OCI-LY7 (cell line): ENCODE measurements around the gene FAM9C. TPM values are rescaled to one million over a fixed set of nuclear protein-coding genes. Genes with fewer than 3 reads are reported as not detected.
A peak's percentile ranks its signal among the peaks of the same experiment; 100 is the strongest.

Source experiments
- BruUV-seq: library from RNA; stranded (reverse); fragments of 400-500 nt; replicated peaks from 2 replicates; lab custom pipeline; 2021; lab: Mats Ljungman, UMichigan
- CTCF ChIA-PET: fragments of 300-600 bp; sonication (Branson Sonifier 250); formaldehyde crosslinking; loops from one replicate; lab custom pipeline; 2022; ENCODE audit warnings: antibody characterized with exemption; ENCODE audit not compliant: unreplicated experiment; lab: Charles Lee
- POLR2A ChIA-PET: fragments of 300-600 bp; sonication (Branson Sonifier 250); formaldehyde crosslinking; loops from one replicate; lab custom pipeline; 2022; ENCODE audit warnings: antibody characterized with exemption; lab: Charles Lee
- DNase-seq: peaks from one replicate; pipeline ENCODE4 v3.0.0-alpha.2; 2015; ENCODE audit warnings: low spot score
- H2AFZ ChIP-seq: fragments of 200-600 bp; sonication (generic), shearing (Covaris generic); 2 replicates; pipeline ENCODE4 v1.6.1; 2014; ENCODE audit warnings: mild to moderate bottlenecking, antibody characterized with exemption, low read length, moderate library complexity
- H3K27ac ChIP-seq: fragments of 200-600 bp; sonication (generic); 2 replicates; pipeline ENCODE4 v1.5.1; 2014; ENCODE audit warnings: mixed run types, low read depth, mild to moderate bottlenecking, moderate library complexity, low read length, inconsistent platforms; ENCODE audit not compliant: poor library complexity, severe bottlenecking
- H3K36me3 ChIP-seq: fragments of 200-600 bp; sonication (generic); 2 replicates; pipeline ENCODE4 v1.6.1; 2014; ENCODE audit warnings: mild to moderate bottlenecking, antibody characterized with exemption, low read length, moderate library complexity, mixed read lengths; ENCODE audit not compliant: insufficient read depth
- H3K4me1 ChIP-seq: fragments of 200-600 bp; sonication (generic); 2 replicates; pipeline ENCODE4 v1.5.1; 2014; ENCODE audit warnings: mild to moderate bottlenecking, low read length; ENCODE audit not compliant: insufficient read depth, poor library complexity, severe bottlenecking
- H3K4me2 ChIP-seq: fragments of 200-600 bp; sonication (generic); 2 replicates; pipeline ENCODE4 v1.6.1; 2014; ENCODE audit warnings: mild to moderate bottlenecking, low read length
- H3K4me3 ChIP-seq: fragments of 200-600 bp; sonication (generic); 2 replicates; pipeline ENCODE4 v1.5.1; 2014; ENCODE audit warnings: mild to moderate bottlenecking, low read depth, low read length; ENCODE audit not compliant: poor library complexity, severe bottlenecking
- H3K79me2 ChIP-seq: fragments of 200-600 bp; sonication (generic); 2 replicates; pipeline ENCODE4 v1.6.1; 2016; ENCODE audit warnings: low read depth, mild to moderate bottlenecking, low read length, moderate library complexity, mixed read lengths; ENCODE audit not compliant: insufficient read depth
- H3K9me2 ChIP-seq: fragments of 200-600 bp; sonication (generic); 2 replicates; pipeline ENCODE4 v1.6.1; 2016; ENCODE audit warnings: mild to moderate bottlenecking, low read length, mixed read lengths; ENCODE audit not compliant: insufficient read depth
- H3K9me3 ChIP-seq: fragments of 200-600 bp; sonication (generic); 2 replicates; pipeline ENCODE4 v1.6.1; 2014; ENCODE audit warnings: mild to moderate bottlenecking, mixed run types, low read length, mixed read lengths
- H4K20me1 ChIP-seq: fragments of 200-600 bp; sonication (generic); 2 replicates; pipeline ENCODE4 v1.6.1; 2014; ENCODE audit warnings: mild to moderate bottlenecking, antibody characterized with exemption, low read length, moderate library complexity, mixed read lengths; ENCODE audit not compliant: insufficient read depth
- CTCF ChIP-seq: fragments of 200-600 bp; sonication (generic); conservative IDR thresholded peaks from 2 replicates; pipeline ENCODE4 v1.5.1; 2014; ENCODE audit warnings: mild to moderate bottlenecking, antibody characterized with exemption, low read length, moderate library complexity, mixed read lengths
- EZH2phosphoT487 ChIP-seq: fragments of 200-600 bp; sonication (generic); IDR thresholded peaks from 2 replicates; pipeline ENCODE4 v1.6.1; 2018; ENCODE audit warnings: low read depth, borderline replicate concordance, mild to moderate bottlenecking, mixed run types, antibody characterized with exemption, low read length, moderate library complexity, mixed read lengths
- intact Hi-C: fragments of 100-400 bp; cut with micrococcal nuclease; formaldehyde crosslinking; loops from one replicate; pipeline ENCODE4 v1.10.0; 2022; ENCODE audit not compliant: unreplicated experiment
- total RNA-seq, 2 experiments: library from RNA; depleted of rRNA in 1 of 2; stranded (reverse); fragments of >200 nt in 1 of 2; shearing (Covaris generic) in 1 of 2; gene quantifications; 2 replicates each; pipeline ENCODE4 v1.2.3, GENCODE V29; 2014 to 2022

Gene FAM9C
- total RNA-seq, 2 experiments from 2014 or later, result not detected

- Histone ChIP-seq H3K4me3 (no peak overlapping the region), H3K9me3 (no peaks in the 10 kb centered on the region), H2AFZ (peak overlapping the region; percentile 63; the same call in 1 of the 2 replicates), H3K36me3 (no peaks in the 10 kb centered on the region), H4K20me1 (no peaks in the 10 kb centered on the region), H3K4me2 (peak overlapping the region; percentile 84), H3K4me1 (peaks cover 100% of the 10 kb centered on the region), H3K9me2 (no peaks in the 10 kb centered on the region), H3K79me2 (no peaks in the 10 kb centered on the region), H3K27ac (peak overlapping the region; percentile 93)
- TF ChIP-seq CTCF, result no peak
- no peak for TF ChIP-seq EZH2phosphoT487
- intact Hi-C loops, result loop anchor here (2.0 to 10.0 kb wide), 5 partner anchors 79 to 655 kb away; partner anchors contain the start of genes OFD1, TLR7 and TRAPPC2
- BruUV-seq, result no TSS peak
- ChIA-PET POLR2A (interaction anchor here (0.8 to 1.7 kb wide), 7 partner anchors 8 to 190 kb away, joined by 3 to 6 read pairs (median 4); no protein-coding TSS in a partner anchor), CTCF (no interaction called here)
- no peak for DNase-seq
Measured at GRCh38 chrX:13080128-13080795, 35.8 kb upstream of the FAM9C start.

- Histone ChIP-seq H2AFZ (peak overlapping the region; percentile 94; the same call in 1 of the 2 replicates), H3K36me3 (no peaks in the 10 kb centered on the region), H3K27ac (peak overlapping the region; percentile 15), H3K9me2 (no peaks in the 10 kb centered on the region), H4K20me1 (no peaks in the 10 kb centered on the region), H3K4me2 (peak overlapping the region; percentile 83), H3K4me3 (peak overlapping the region; percentile 38), H3K9me3 (no peaks in the 10 kb centered on the region), H3K4me1 (peaks cover 100% of the 10 kb centered on the region), H3K79me2 (no peaks in the 10 kb centered on the region)
- ChIA-PET CTCF (no interaction called here), POLR2A (interaction anchor here (0.6 to 1.7 kb wide), 7 partner anchors 9 to 129 kb away, joined by 3 to 6 read pairs (median 4); no protein-coding TSS in a partner anchor)
- intact Hi-C loops, result no loop called here
- no peak for TF ChIP-seq EZH2phosphoT487
- no peak for TF ChIP-seq CTCF
- BruUV-seq, result no TSS peak
- DNase-seq, result no peak
Measured at GRCh38 chrX:13078739-13079444, 34.5 kb upstream of the FAM9C start.
